ENCODE results near the gene IFITM1.
A peak's percentile ranks its signal among the peaks of the same experiment; 100 is the strongest.
"Not testable (repeated sequence)": the region's sequence is repeated elsewhere in the genome, so short reads cannot be mapped to it uniquely, and the experiment has no call there.

Gene IFITM1

DNA sequence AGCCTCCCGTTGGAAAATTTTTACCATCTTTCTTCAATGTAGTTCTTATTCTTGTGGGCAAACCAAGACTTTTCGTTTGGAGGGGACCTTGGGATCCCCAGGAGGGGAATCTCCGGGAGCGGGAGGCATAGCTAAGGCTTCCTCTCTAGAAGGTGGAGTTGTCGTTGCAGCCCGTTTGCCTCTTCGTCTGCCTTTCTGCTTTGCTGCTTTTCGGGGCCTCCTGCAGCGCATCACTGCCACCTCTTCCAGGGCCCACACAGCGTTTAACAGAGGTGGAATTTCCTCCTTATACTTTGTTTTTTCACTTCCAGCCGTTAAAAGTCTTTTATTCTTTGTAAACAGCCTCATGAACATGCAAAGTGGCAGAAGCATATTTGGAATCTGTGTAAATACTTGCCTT, 10.3 kb downstream of the IFITM1 start:
- Histone ChIP-seq H3K27ac (ENCODE audit: low read depth, low read length) (peak overlapping the region; percentile 23; the same call in 1 of the 2 replicates), H3K79me2 (ENCODE audit: control insufficient read depth, insufficient read depth, low read length, unreplicated experiment) (peaks cover 13% of the 10 kb centered on the region), H3K4me1 (ENCODE audit: control insufficient read depth, insufficient read depth, low read length, unreplicated experiment) (peaks cover 29% of the 10 kb centered on the region), H3K4me3 (ENCODE audit: low read depth, low read length) (peak overlapping the region; percentile 49; the same call in 1 of the 2 replicates), H3K36me3 (ENCODE audit: insufficient read depth, low read length) (peaks cover 4% of the 10 kb centered on the region; the same call in 1 of the 2 replicates), H3K27me3 (ENCODE audit: insufficient read depth, low read length) (no peaks in the 10 kb centered on the region), H2AFZ (ENCODE audit: low read length, unreplicated experiment) (peak overlapping the region; percentile 25)

- not testable (repeated sequence) for H3K36me3 ChIP-seq (ENCODE audit: insufficient read depth, low read length); H3K79me2 ChIP-seq (ENCODE audit: control insufficient read depth, insufficient read depth, low read length, unreplicated experiment); H3K27me3 ChIP-seq (ENCODE audit: insufficient read depth, low read length)
- Histone ChIP-seq H3K4me1 (ENCODE audit: control insufficient read depth, insufficient read depth, low read length, unreplicated experiment) (peaks cover 29% of the 10 kb centered on the region), H2AFZ (ENCODE audit: low read length, unreplicated experiment) (peak overlapping the region; percentile 25), H3K4me3 (ENCODE audit: low read depth, low read length) (peak overlapping the region; percentile 49; the same call in 1 of the 2 replicates), H3K27ac (ENCODE audit: low read depth, low read length) (peak overlapping the region; percentile 23; the same call in 1 of the 2 replicates)
Measured at GRCh38 chr11:324593-325517, 11.0 kb downstream of the IFITM1 start.

DNA sequence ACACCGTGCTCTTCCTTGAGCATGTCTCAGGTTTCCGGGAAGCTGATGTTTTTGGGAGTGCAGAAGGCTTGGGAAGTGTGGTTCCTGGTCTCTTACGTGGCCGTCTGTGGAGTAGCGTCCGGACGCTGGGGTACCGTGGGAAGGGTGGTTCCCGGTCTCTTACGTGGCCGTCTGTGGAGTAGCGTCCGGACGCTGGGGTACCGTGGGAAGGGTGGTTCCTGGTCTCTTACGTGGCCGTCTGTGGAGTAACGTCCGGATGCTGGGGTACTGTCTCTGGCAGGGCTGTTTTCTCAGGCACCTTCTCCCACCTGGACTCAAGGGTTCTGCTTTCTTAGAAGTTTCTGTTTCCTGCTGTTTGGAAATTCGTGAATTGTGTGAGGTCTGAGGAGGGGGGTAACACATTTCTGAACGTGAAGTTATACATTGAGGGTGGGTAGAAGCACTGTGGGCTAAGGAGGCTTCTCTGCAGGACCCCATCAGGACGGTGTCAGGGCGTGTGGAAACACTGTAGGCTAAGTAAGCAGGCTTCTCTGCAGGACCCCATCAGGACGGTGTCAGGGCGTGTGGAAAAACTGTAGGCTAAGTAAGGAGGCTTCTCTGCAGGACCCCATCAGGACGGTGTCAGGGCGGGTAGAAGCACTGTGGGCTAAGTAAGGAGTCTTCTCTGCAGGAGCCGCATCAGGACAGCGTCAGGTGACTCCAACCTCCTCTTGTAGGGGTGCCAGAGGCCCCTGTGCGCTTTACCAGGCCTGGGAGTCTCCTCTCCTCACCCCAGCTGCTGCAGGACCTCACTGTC, 12.2 kb downstream of the IFITM1 start:
- no peaks in the 10 kb centered on the region for H3K36me3 ChIP-seq (ENCODE audit: insufficient read depth, low read length)
- no peak overlapping the region for H3K4me3 ChIP-seq (ENCODE audit: low read depth, low read length)
- peak overlapping the region; percentile 70 for H3K27ac ChIP-seq (ENCODE audit: low read depth, low read length)
- H3K4me1 ChIP-seq (ENCODE audit: control insufficient read depth, insufficient read depth, low read length, unreplicated experiment), result peaks cover 29% of the 10 kb centered on the region
- H2AFZ ChIP-seq (ENCODE audit: low read length, unreplicated experiment), result no peak overlapping the region
- H3K27me3 ChIP-seq (ENCODE audit: insufficient read depth, low read length), result no peaks in the 10 kb centered on the region
- H3K79me2 ChIP-seq (ENCODE audit: control insufficient read depth, insufficient read depth, low read length, unreplicated experiment), result no peaks in the 10 kb centered on the region

- H3K36me3 ChIP-seq (ENCODE audit: insufficient read depth, low read length), result no peaks in the 10 kb centered on the region
- no peak overlapping the region for H2AFZ ChIP-seq (ENCODE audit: low read length, unreplicated experiment)
- H3K27me3 ChIP-seq (ENCODE audit: insufficient read depth, low read length), result no peaks in the 10 kb centered on the region
- H3K79me2 ChIP-seq (ENCODE audit: control insufficient read depth, insufficient read depth, low read length, unreplicated experiment), result no peaks in the 10 kb centered on the region
- peak overlapping the region; percentile 70 for H3K27ac ChIP-seq (ENCODE audit: low read depth, low read length)
- H3K4me3 ChIP-seq (ENCODE audit: low read depth, low read length), result no peak overlapping the region
- peaks cover 29% of the 10 kb centered on the region for H3K4me1 ChIP-seq (ENCODE audit: control insufficient read depth, insufficient read depth, low read length, unreplicated experiment)
Measured at GRCh38 chr11:326592-326841, 12.7 kb downstream of the IFITM1 start.

DNA sequence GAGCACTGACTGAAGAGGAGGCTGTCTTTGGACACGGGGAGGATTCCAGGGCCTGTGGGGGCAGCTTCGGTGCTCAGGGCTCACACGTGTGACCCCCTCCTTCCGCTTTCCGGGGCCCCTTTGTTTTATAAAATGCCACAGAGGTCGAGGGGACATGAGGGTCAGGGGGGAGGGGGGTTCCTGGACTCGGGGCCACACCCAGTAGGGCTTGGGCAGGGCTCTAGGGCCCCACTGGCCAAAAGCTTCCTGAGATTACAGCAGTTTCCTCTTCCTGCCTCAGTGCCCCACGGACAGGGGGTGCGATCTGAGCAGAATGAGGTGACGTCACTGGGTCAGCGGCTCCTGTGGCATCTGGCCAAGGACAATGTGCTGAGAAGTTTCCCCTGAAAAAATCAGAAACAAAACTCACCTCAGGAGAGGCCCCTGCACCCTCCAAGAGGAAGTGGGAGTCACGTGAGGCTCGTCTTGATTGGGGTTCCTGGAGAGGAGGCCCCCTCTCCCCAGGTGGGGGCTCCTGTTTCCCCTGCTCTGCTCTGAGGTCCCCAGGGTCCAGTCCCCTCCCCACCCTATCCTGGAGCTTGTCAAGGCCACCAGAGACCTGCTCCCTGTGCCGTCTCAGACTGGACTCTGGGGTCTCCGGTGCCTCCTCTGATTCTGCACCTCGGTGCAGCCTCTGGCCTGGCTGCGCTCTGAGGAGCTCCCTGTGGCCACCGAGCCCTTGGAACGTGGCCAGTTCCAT, 13.2 kb downstream of the IFITM1 start:
- H3K36me3 ChIP-seq (ENCODE audit: insufficient read depth, low read length), result no peaks in the 10 kb centered on the region
- peak overlapping the region; percentile 70 for H3K27ac ChIP-seq (ENCODE audit: low read depth, low read length)
- H2AFZ ChIP-seq (ENCODE audit: low read length, unreplicated experiment), result peak overlapping the region; percentile 30
- H3K27me3 ChIP-seq (ENCODE audit: insufficient read depth, low read length), result no peaks in the 10 kb centered on the region
- H3K79me2 ChIP-seq (ENCODE audit: control insufficient read depth, insufficient read depth, low read length, unreplicated experiment), result no peaks in the 10 kb centered on the region
- peaks cover 29% of the 10 kb centered on the region for H3K4me1 ChIP-seq (ENCODE audit: control insufficient read depth, insufficient read depth, low read length, unreplicated experiment)
- H3K4me3 ChIP-seq (ENCODE audit: low read depth, low read length), result peak overlapping the region; percentile 32

GRCh38 chr11:327581-327923, 13.7 kb downstream of the IFITM1 start:
- peaks cover 29% of the 10 kb centered on the region for H3K4me1 ChIP-seq (ENCODE audit: control insufficient read depth, insufficient read depth, low read length, unreplicated experiment)
- H3K4me3 ChIP-seq (ENCODE audit: low read depth, low read length), result peak overlapping the region; percentile 32; the same call in 1 of the 2 replicates

GRCh38 chr11:328012-328411, 14.2 kb downstream of the IFITM1 start:
- Histone ChIP-seq H3K79me2 (ENCODE audit: control insufficient read depth, insufficient read depth, low read length, unreplicated experiment) (no peaks in the 10 kb centered on the region), H3K27ac (ENCODE audit: low read depth, low read length) (no peak overlapping the region), H3K4me3 (ENCODE audit: low read depth, low read length) (no peak overlapping the region), H3K36me3 (ENCODE audit: insufficient read depth, low read length) (no peaks in the 10 kb centered on the region), H2AFZ (ENCODE audit: low read length, unreplicated experiment) (no peak overlapping the region), H3K4me1 (ENCODE audit: control insufficient read depth, insufficient read depth, low read length, unreplicated experiment) (peaks cover 29% of the 10 kb centered on the region), H3K27me3 (ENCODE audit: insufficient read depth, low read length) (no peaks in the 10 kb centered on the region)

More at GRCh38 chr11:327581-327923, 13.7 kb downstream of the IFITM1 start:
- Histone ChIP-seq H3K79me2 (ENCODE audit: control insufficient read depth, insufficient read depth, low read length, unreplicated experiment) (no peaks in the 10 kb centered on the region), H3K27me3 (ENCODE audit: insufficient read depth, low read length) (no peaks in the 10 kb centered on the region), H3K36me3 (ENCODE audit: insufficient read depth, low read length) (no peaks in the 10 kb centered on the region), H2AFZ (ENCODE audit: low read length, unreplicated experiment) (peak overlapping the region; percentile 30), H3K27ac (ENCODE audit: low read depth, low read length) (peak overlapping the region; percentile 70)

DNA sequence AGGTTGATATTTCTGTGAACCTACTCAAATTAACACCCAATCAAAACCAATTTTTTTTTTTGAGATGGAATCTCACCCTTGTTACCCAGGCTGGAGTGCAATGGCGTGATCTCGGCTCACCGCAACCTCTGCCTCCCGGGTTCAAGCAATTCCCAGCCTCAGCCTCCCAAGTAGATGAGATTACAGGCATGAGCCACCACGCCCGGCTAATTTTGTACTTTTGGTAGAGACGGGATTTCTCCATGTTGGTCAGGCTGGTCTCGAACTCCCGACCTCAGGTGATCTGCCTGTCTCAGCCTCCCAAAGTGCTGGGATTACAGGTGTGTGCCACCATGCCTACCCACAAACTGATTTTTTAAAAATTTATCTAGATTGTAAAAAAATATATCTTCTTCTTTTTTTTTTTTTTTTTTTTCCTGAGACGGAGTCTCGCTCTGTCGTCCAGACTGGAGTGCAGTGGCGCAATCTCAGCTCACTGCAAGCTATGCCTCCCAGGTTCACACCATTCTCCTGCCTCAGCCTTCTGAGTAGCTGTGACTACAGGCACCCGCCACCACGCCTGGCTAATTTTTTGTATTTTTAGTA, 14.8 kb downstream of the IFITM1 start:
- H2AFZ ChIP-seq (ENCODE audit: low read length, unreplicated experiment); H3K27ac ChIP-seq (ENCODE audit: low read depth, low read length); H3K4me3 ChIP-seq (ENCODE audit: low read depth, low read length); H3K79me2 ChIP-seq (ENCODE audit: control insufficient read depth, insufficient read depth, low read length, unreplicated experiment); H3K27me3 ChIP-seq (ENCODE audit: insufficient read depth, low read length); H3K36me3 ChIP-seq (ENCODE audit: insufficient read depth, low read length): not testable (repeated sequence)
- peaks cover 29% of the 10 kb centered on the region for H3K4me1 ChIP-seq (ENCODE audit: control insufficient read depth, insufficient read depth, low read length, unreplicated experiment)

DNA sequence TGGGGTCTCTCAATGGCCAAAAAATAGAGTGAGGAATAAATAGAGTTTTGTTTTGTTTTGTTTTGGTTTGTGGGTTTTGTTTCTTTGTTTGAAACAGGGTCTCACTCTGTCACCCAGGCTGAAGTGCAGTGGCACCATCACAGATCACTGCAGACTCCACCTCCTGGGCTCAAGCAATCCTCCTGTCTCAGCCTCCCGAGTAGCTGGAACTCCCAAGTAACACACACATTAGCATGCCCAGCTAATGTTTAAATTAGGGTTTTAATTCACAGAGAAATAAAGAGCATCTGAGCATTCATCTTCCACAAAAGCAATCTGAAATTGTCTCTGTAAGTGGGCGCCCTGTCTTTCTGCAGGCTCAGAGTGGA, 16.0 kb downstream of the IFITM1 start:
- H3K4me3 ChIP-seq (ENCODE audit: low read depth, low read length), result no peak overlapping the region
- H3K36me3 ChIP-seq (ENCODE audit: insufficient read depth, low read length), result no peaks in the 10 kb centered on the region
- H3K27me3 ChIP-seq (ENCODE audit: insufficient read depth, low read length), result no peaks in the 10 kb centered on the region
- no peak overlapping the region for H3K27ac ChIP-seq (ENCODE audit: low read depth, low read length)
- no peaks in the 10 kb centered on the region for H3K79me2 ChIP-seq (ENCODE audit: control insufficient read depth, insufficient read depth, low read length, unreplicated experiment)
- H2AFZ ChIP-seq (ENCODE audit: low read length, unreplicated experiment), result no peak overlapping the region
- H3K4me1 ChIP-seq (ENCODE audit: control insufficient read depth, insufficient read depth, low read length, unreplicated experiment), result peaks cover 21% of the 10 kb centered on the region

GRCh38 chr11:330307-330693, 16.5 kb downstream of the IFITM1 start:
- Histone ChIP-seq H3K27ac (ENCODE audit: low read depth, low read length) (no peak overlapping the region), H2AFZ (ENCODE audit: low read length, unreplicated experiment) (no peak overlapping the region), H3K79me2 (ENCODE audit: control insufficient read depth, insufficient read depth, low read length, unreplicated experiment) (no peaks in the 10 kb centered on the region), H3K4me1 (ENCODE audit: control insufficient read depth, insufficient read depth, low read length, unreplicated experiment) (peaks cover 21% of the 10 kb centered on the region), H3K27me3 (ENCODE audit: insufficient read depth, low read length) (no peaks in the 10 kb centered on the region), H3K36me3 (ENCODE audit: insufficient read depth, low read length) (no peaks in the 10 kb centered on the region), H3K4me3 (ENCODE audit: low read depth, low read length) (no peak overlapping the region)

Data from ACC112 (cell line).